Endothelial cell (in vitro differentiated cells): ENCODE data around the gene TBC1D22A. TPM values are rescaled to one million over a fixed set of nuclear protein-coding genes. Genes with fewer than 3 reads are reported as not detected.
A peak's percentile ranks its signal among the peaks of the same experiment; 100 is the strongest.

ENCODE experiments used
- DNase-seq: peaks from one replicate; pipeline ENCODE4 v3.0.0; 2021; ENCODE audit warnings: low spot score
- H3K27ac Mint-ChIP-seq: one replicate; pipeline ENCODE4 v1.8.0; 2021; ENCODE audit warnings: mixed read lengths, inconsistent platforms; ENCODE audit not compliant: unreplicated experiment
- H3K27me3 Mint-ChIP-seq: one replicate; pipeline ENCODE4 v1.8.0; 2021; ENCODE audit warnings: mild to moderate bottlenecking, moderate library complexity, mixed read lengths, inconsistent platforms; ENCODE audit not compliant: unreplicated experiment
- H3K36me3 Mint-ChIP-seq: one replicate; pipeline ENCODE4 v1.8.0; 2021; ENCODE audit warnings: mild to moderate bottlenecking, low read depth, mixed read lengths, inconsistent platforms; ENCODE audit not compliant: unreplicated experiment
- H3K4me1 Mint-ChIP-seq: one replicate; pipeline ENCODE4 v1.8.0; 2021; ENCODE audit warnings: mild to moderate bottlenecking, mixed read lengths, inconsistent platforms; ENCODE audit not compliant: unreplicated experiment
- H3K4me3 Mint-ChIP-seq: one replicate; pipeline ENCODE4 v1.8.0; 2021; ENCODE audit warnings: mild to moderate bottlenecking, mixed read lengths, inconsistent platforms; ENCODE audit not compliant: unreplicated experiment
- H3K9me3 Mint-ChIP-seq: one replicate; pipeline ENCODE4 v1.8.0; 2021; ENCODE audit warnings: mixed read lengths, inconsistent platforms; ENCODE audit not compliant: unreplicated experiment
- CTCF ChIP-seq: fragments of 200-600 bp; sonication (generic); IDR thresholded peaks from one replicate; pipeline ENCODE4 v1.5.0; 2021; ENCODE audit warnings: antibody characterized with exemption; ENCODE audit not compliant: unreplicated experiment
- total RNA-seq: library from RNA; stranded (reverse); fragmentation: NEBNext Ultra II Directional; extraction: Animal tissue kit (Norgen Biotek cat#: 25700); gene quantifications from one replicate; pipeline ENCODE4 v1.2.1, GENCODE V29; 2021; ENCODE audit not compliant: unreplicated experiment

TBC1D22A gene
- total RNA-seq, 1 donor from 2014 or later: 25.3 TPM

- Mint-ChIP-seq H3K27ac (no peak overlapping the region), H3K27me3 (peaks cover 13% of the 10 kb centered on the region), H3K4me3 (no peak overlapping the region), H3K4me1 (peaks cover 4% of the 10 kb centered on the region), H3K9me3 (no peaks in the 10 kb centered on the region), H3K36me3 (no peaks in the 10 kb centered on the region)
- no peak for TF ChIP-seq CTCF
- no peak for DNase-seq
Measured at GRCh38 chr22:47152938-47153337, 390.5 kb downstream of the TBC1D22A start.

- no peaks in the 10 kb centered on the region for H3K36me3 Mint-ChIP-seq
- DNase-seq: no peak
- H3K9me3 Mint-ChIP-seq: no peaks in the 10 kb centered on the region
- no peak overlapping the region for H3K4me3 Mint-ChIP-seq
- TF ChIP-seq CTCF: no peak
- H3K4me1 Mint-ChIP-seq: peaks cover 4% of the 10 kb centered on the region
- peaks cover 12% of the 10 kb centered on the region for H3K27me3 Mint-ChIP-seq
- H3K27ac Mint-ChIP-seq: no peak overlapping the region
Measured at GRCh38 chr22:47153854-47154525, 391.5 kb downstream of the TBC1D22A start.

- no peaks in the 10 kb centered on the region for H3K9me3 Mint-ChIP-seq
- no peak overlapping the region for H3K4me3 Mint-ChIP-seq
- peaks cover 4% of the 10 kb centered on the region for H3K4me1 Mint-ChIP-seq
- DNase-seq: no peak
- H3K36me3 Mint-ChIP-seq: no peaks in the 10 kb centered on the region
- H3K27ac Mint-ChIP-seq: no peak overlapping the region
- peaks cover 11% of the 10 kb centered on the region for H3K27me3 Mint-ChIP-seq
- no peak for TF ChIP-seq CTCF
Measured at GRCh38 chr22:47154621-47155081, 392.2 kb downstream of the TBC1D22A start.

GRCh38 chr22:47155131-47155885 lies 392.9 kb downstream of the TBC1D22A start:
- no peak overlapping the region for H3K4me3 Mint-ChIP-seq
- no peaks in the 10 kb centered on the region for H3K36me3 Mint-ChIP-seq
- DNase-seq: no peak
- no peaks in the 10 kb centered on the region for H3K9me3 Mint-ChIP-seq
- no peak for TF ChIP-seq CTCF
- peaks cover 4% of the 10 kb centered on the region for H3K4me1 Mint-ChIP-seq
- no peak overlapping the region for H3K27ac Mint-ChIP-seq
- H3K27me3 Mint-ChIP-seq: peaks cover 10% of the 10 kb centered on the region

- TF ChIP-seq CTCF: no peak
- no peaks in the 10 kb centered on the region for H3K9me3 Mint-ChIP-seq
- peak overlapping the region; percentile 42 for H3K27ac Mint-ChIP-seq
- H3K36me3 Mint-ChIP-seq: no peaks in the 10 kb centered on the region
- H3K27me3 Mint-ChIP-seq: peaks cover 8% of the 10 kb centered on the region
- H3K4me1 Mint-ChIP-seq: peaks cover 4% of the 10 kb centered on the region
- DNase-seq: no peak
- no peak overlapping the region for H3K4me3 Mint-ChIP-seq
Measured at GRCh38 chr22:47155912-47156311, 393.5 kb downstream of the TBC1D22A start.
